Measurements from ENCODE around the gene GRIK2.

GRIK2 gene

GRCh38 chr6:101400326-101401135 lies 7.0 kb downstream of the GRIK2 start:
- H3K4me3 ChIP-seq (ENCODE audit: low read depth, low read length): no peak overlapping the region
- DNase-seq (ENCODE audit: low read depth): no peak
- no peak for TF ChIP-seq CTCF (IDR thresholded peaks at IDR 0.05; ENCODE audit: control insufficient read depth, extremely low read depth, insufficient read depth)

- no peak for TF ChIP-seq CTCF (IDR thresholded peaks at IDR 0.05; ENCODE audit: control insufficient read depth, extremely low read depth, insufficient read depth)
- H3K4me3 ChIP-seq (ENCODE audit: low read depth, low read length): no peak overlapping the region
- DNase-seq (ENCODE audit: low read depth): no peak
These were observed 7.7 kb downstream of the GRIK2 start for GRCh38 chr6:101401171-101401570.

- no peak for TF ChIP-seq CTCF (IDR thresholded peaks at IDR 0.05; ENCODE audit: control insufficient read depth, extremely low read depth, insufficient read depth)
- H3K4me3 ChIP-seq (ENCODE audit: low read depth, low read length): no peak overlapping the region
- no peak for DNase-seq (ENCODE audit: low read depth)
These were observed 8.5 kb downstream of the GRIK2 start for GRCh38 chr6:101401792-101402621.

GRCh38 chr6:101402622-101403031 lies 9.1 kb downstream of the GRIK2 start:
- DNase-seq (ENCODE audit: low read depth): no peak
- H3K4me3 ChIP-seq (ENCODE audit: low read depth, low read length): no peak overlapping the region
- TF ChIP-seq CTCF (IDR thresholded peaks at IDR 0.05; ENCODE audit: control insufficient read depth, extremely low read depth, insufficient read depth): no peak

GRCh38 chr6:101403216-101403945 lies 9.9 kb downstream of the GRIK2 start:
- TF ChIP-seq CTCF (IDR thresholded peaks at IDR 0.05; ENCODE audit: control insufficient read depth, extremely low read depth, insufficient read depth): no peak
- no peak for DNase-seq (ENCODE audit: low read depth)
- H3K4me3 ChIP-seq (ENCODE audit: low read depth, low read length): no peak overlapping the region

GRCh38 chr6:101404775-101405174 lies 11.3 kb downstream of the GRIK2 start:
- no peak for DNase-seq (ENCODE audit: low read depth)
- no peak for TF ChIP-seq CTCF (IDR thresholded peaks at IDR 0.05; ENCODE audit: control insufficient read depth, extremely low read depth, insufficient read depth)
- H3K4me3 ChIP-seq (ENCODE audit: low read depth, low read length): no peak overlapping the region

All from LNCaP clone FGC (cell line).